ENCODE data around the gene ASPRV1.

ASPRV1 gene

DNA sequence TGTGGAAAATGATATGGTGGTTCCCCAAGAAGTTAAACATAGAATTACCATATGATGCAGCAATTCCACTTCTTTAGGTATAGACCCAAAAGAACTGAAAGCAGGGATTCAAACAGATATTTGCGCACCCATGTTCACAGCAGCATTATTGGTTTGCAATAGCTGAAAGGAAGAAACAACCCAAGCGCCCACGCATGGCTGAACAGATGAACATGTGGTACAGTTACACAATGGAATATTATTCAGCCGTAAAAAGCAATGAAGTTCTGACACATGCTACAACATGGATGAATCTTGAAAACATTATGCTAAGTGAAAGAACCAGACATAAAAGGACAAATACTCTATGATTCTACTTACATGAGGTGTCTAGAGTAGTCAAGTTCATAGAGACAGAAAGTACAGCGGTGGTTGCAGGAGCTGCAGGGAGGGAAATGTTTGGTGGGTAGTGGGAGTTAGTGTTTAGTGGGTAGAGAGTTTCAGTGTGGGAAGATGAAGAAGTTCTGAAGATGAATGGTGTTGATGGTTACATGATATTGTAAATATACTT, 26.7 kb upstream of the ASPRV1 start:
- DNase-seq: no peak

DNA sequence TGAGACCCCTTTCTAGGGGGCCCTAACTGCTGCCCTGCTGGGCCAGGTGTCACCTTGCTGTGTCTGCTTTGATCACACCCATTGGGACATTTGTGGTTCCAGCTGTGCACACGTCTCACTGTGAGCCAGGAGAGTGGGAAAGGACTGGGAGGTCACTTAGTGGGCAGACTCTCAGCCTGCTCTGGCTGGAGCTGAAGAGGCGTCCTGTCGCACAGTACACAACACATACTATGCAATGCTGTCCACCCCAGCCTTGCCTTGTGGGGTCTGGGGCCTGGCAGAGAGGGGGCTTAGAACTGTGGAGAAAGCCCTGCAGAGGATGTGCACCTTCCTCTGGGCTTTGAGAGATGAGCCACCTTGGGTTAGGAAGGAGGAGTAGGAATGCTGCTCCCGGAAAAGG, 25.3 kb upstream of the ASPRV1 start:
- DNase-seq: no peak

DNA sequence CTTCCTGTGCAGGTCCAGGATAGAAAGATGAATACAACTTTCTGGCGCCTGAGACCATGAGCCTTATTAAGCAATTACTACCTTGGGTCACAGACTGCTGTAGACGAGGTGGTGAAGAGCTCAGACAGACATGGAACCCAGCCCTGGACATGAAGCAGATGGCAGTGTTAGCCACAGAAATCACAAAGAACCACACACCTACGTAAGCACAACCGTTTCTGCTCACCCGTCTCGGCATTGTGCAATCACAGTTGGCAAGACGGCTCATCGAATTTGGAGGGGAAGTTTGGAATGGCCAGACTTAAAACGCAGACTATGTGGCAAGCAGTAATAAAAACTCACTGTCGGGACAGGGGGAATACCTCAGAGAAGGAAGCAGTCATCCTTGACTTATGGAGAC, 24.3 kb upstream of the ASPRV1 start:
- DNase-seq: no peak

DNA sequence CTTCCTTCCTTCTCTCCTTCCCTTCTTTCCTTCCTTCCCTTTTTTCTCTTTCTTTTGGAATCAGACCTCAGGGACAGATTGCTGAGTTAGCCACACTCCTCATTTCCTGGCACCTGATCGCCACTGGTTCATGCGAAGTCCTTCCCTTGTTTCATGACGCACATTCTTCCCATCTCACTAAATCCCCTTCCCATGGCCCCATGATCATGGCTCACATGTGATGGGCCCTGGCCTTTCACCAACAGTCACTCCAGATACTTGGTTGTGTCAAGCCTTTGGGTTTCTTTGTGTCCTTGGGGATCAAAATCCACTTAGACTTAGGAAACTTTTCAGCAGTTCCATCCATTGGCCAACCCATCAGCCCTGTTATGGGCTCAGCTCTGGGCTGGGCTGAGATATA, 23.8 kb upstream of the ASPRV1 start:
- DNase-seq: no peak

DNA sequence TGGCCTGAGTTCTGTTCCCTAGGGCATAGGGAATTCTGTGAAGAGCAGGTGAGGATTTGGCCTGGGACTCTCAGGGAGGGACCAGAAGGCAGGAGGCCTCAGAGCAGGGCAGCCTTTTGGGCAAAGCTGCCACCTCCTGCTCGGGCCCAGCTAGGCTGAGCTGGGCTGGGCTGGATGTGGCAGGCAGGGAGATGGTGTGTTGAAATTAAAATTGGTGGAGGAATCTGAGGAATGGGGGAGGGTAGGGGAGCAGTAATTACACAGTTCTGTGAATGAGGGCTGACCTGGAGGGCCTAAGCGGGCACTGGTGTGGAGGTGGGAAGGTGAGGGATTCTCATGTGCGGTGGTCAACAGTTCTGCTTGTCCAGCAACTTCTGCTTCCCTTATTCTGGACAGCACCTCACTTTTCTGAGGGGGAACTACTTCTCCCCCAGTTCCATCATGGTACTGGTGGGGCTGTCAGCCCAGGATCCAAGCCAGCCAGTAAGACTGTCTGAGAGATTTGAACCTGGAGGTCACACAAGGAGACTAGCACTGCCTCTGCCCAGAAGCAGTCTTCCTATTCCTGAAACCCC, 22.0 kb upstream of the ASPRV1 start:
- no peak for DNase-seq

DNA sequence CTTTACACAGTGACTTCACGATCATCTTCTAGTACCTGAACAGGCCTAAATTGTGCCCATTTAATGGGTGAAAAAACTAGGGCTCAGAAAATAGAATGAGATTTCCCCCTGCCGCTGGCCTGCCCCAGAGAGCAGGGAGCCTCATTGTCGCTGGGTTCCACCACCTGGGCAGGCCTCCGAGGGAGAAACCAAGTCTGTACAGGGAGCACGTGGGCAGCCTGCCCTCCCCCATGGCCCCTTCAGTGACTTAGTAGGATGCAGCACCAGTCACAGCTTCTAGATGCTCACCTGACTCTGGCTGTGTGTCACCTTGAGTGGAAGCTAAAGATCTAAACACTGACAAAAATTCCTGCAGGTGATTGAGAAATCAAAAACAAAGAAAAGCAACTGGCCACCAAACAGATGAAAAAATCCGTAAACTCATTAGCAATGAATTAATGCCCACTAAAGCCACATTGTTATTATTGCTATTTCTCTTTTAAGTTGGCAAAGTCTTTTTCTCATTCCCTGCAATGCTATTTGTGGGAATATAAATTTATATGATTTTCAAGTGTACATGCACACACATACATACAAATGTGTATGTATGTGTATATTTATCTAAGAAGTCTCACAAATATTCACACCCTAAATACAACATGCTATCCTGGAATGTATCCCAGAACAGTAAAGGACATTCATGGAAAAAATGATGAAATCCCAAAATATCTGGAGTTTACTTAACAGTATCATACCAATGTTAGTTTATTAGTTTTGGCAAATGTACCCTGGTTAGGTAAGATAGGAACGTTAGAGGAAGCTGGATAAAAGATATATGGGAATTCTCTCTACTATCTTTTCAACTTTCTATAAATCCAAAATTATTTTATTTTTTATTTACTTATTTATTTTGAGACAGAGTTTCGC, 18.7 kb upstream of the ASPRV1 start:
- DNase-seq: no peak

DNA sequence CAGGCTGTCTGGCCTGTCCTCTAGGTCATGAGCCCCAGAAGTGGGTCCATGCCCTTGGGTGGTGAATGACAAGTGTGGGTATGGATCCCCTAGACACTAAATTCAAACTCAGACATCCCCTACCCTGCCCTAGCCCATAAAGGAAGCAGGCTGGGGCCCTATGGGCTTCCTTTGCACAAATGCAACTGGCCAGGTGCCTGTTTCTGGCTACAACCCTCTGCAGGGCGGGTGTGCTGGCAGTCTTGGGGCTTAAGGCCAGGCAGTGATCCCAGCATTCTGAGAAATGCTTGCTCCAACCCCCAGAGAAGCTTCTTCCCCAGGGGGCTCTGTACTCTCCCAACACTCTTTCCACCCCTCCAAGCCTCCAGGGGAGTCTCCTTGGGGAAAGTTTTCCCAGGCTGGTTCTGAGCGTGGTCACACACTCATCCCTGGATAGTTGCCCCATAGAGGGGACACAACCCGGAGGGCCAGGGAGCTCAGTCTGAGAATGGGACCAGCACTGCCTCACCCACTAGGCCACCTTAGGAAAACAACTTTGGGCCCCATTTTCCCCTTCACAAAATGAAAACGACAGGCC, 16.6 kb upstream of the ASPRV1 start:
- no peak for DNase-seq

DNA sequence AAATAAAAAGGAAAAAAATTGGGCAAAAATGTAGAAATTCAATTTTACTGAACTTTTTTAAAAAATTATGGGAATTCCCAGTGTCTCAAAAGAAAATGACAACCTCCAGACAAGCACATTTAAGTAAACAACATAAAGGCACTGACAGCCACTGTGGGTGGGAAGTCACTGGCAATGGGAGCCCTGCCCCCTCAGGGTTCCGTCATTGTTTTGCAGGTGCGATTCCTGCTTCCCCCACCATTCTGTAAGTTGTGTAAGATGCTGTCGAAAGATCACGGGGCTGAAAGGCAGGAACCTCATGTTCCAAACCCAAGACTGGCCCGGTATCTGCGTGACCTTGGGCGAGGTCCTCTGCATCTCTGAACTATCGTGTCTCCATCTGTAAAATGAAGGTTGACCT, 15.8 kb upstream of the ASPRV1 start:
- DNase-seq: no peak

DNA sequence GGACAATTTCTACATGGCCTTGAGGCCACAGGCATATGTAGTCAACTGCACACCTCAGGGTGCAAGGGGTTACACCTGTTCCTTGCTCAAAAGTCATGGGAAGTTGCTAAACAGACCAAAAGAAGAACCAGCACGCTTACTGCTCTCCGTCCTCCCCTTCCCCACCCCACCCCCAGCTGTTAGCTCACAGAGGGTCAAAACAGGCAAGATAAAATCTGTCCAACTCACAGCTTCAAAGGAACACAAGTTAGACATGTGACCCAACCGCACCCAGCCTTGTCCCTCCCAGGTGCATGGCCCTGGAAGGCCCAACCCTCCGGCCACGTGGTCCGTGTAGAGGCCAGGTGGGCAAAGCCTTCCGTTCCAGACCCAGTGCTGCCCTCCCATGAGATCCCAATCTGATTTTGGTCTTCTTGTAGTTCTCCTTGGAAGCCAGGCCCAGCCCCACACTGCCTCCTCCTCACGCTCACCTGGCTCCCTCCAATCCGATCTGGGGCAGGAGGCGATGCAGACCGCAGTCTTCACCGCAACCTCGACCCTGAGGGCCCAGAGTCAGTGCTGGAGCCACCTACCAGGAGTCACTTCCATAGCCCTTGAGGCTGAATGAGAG, 14.5 kb upstream of the ASPRV1 start:
- no peak for DNase-seq

DNA sequence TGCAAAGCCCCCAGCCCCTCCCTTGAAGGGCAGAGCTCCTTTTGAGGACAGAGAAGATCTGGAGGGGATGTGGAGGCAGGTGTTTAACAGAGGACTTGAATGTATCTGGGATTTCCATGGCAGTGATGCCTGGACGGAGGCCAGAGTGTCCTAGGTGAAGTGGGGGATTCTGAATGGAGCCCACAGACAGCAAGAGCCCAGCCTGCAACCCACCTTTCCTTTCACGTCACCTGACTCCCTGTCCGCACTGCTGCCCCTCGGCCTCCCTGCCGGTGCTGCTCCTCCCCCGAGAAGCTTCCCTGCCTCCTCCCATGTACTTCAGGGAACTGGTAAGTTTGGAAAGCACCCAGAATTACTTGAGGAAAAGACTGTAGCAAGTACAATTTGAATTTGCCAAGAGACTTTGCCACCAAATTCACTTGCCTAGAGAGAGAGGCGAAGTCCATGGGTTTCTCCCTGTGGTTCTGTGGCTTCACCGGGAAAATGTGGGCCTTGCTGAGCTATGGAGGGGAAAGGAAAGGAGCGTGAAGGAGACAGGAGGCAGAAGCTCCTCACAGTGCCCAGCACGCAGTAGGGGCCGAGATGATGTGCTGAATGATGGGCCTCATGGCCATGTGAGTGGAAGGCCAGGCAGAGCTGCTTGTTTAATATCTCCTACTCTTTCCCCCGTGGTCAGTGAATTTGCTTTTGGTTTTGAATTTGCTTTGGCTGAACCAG, 13.9 kb upstream of the ASPRV1 start:
- DNase-seq: no peak

DNA sequence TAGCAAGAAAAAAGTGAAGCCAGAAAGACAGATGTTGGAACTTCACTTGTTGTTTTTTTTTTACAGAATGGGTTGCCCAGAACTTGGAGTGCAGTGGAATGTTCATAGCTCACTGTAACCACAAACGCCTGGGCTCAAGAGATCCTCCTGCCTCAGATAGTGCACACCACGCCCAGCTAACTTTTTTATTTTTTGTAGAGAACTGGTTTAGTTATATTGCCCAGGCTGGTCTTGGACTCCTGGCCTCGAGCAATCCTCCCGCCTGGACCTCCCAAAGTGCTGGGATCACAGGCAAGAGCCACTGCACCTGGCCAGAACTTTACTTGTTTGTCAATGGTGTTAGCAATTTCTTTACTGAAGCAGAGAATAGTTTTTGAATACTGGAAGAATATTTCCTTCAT, 11.9 kb upstream of the ASPRV1 start:
- DNase-seq: no peak

DNA sequence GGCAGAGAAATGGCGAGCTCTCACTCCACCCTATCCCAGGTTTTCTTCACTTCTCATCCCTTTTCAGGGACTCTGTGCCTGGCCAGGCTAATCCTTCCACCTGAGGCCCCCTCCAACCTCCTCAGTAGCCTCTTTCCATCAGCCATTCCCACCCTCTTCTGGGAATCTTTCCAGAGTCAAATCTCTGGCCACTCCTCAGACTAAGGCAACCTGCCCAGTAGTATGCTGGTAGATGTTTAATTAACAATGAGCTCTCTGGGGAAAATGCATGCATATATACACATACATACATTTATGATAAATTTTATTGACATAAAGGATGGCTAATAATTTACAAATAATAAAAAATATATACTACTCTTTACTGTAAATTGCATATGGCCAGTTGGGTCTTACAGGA, 11.4 kb upstream of the ASPRV1 start:
- no peak for DNase-seq

DNA sequence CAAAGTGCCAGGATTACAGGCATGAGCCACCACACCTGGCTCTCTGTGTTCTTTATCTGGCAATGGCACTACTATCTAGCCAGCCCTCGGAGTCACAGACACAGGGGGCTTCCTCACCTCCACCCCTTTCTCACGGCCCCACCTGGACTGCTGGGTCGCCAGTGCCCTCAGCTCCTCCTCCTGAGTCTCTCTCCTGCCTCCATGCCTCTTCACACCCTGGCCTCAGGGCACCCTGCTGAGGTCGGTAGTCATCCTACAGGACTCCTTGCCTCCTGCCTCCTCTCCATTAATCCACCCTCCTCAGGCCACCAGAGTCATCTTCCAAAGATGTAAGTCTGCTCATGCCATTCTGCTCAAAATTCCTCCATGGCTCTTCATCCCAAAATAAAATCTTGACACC, 8.6 kb upstream of the ASPRV1 start:
- DNase-seq: no peak

DNA sequence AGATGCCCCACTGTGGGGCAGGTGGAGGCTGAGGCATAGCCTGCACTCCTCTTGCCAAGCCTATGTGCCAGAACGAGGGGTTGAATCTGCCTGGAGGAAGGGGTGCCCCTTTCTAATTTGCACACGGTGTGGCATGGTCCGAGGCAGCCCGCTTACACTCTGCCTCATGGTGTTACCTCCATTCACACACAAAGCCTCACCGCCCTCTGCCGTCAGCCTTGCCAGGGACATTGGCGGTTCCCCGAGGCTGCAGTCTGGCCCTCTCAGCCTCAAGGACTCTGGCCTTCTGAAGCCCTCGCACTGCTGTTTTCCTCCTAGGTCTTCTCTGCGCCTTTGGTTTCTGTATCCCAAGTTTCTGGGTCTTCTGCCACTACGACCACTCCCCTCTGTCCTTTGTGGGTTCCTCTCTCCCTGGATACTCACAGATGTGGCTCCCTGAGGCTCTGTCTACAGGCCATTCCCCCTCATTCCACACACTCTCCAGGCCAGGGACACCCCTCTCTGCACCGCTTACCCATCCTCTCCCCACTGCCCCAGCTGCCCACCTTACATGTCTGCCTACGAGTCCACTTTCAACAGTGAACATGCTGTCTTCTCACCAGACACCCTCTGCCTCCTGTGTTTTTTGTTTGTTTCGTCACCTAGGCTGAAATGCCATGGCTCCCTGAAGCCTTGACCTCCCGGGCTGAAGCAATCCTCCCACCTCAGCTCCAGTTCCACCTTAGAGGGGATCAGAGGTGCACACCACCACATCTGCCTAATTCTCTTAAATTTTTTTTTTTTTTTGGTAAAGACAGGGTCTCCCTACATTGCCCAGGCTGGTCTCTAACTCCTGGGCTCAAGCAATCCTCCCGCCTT, 7.9 kb upstream of the ASPRV1 start:
- DNase-seq: no peak

DNA sequence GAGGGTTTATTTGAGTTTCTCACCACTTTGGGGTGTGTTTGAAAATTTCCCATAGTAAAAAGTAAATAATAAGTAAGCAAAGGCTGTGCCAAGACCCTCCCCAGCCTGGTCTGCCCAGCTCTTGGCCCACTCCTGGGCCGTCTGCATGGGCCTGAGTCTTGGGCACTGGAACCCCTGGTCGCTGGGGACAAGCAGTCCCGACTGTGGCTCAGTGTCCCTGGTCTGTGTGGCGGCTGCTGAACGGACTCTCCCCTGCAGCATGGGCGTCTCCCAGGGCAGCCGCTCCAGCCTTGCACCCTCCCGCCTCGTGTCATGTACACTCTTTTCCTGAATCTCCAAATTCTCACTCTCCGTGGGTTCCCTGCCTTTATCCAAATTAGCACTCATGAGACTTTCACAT, 7.2 kb upstream of the ASPRV1 start:
- DNase-seq: no peak

DNA sequence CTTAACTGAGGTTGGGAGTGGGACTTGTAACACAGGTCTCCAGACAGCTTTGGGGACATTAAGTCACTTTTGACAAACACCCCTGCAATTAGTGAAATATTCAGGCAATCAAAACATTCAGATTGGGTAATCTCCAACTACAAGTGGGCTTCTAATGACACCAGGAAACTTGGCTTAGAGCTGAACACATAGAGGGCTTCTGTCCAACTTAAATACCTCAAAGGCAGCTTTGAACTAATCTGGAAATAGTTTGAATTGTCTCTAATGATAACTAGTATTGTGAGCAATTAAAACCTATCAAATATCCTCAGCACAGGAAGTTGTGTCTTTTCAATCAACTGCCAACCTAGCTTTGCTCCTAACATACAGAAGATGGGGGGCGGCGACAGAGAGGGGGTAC, 5.1 kb upstream of the ASPRV1 start:
- no peak for DNase-seq

DNA sequence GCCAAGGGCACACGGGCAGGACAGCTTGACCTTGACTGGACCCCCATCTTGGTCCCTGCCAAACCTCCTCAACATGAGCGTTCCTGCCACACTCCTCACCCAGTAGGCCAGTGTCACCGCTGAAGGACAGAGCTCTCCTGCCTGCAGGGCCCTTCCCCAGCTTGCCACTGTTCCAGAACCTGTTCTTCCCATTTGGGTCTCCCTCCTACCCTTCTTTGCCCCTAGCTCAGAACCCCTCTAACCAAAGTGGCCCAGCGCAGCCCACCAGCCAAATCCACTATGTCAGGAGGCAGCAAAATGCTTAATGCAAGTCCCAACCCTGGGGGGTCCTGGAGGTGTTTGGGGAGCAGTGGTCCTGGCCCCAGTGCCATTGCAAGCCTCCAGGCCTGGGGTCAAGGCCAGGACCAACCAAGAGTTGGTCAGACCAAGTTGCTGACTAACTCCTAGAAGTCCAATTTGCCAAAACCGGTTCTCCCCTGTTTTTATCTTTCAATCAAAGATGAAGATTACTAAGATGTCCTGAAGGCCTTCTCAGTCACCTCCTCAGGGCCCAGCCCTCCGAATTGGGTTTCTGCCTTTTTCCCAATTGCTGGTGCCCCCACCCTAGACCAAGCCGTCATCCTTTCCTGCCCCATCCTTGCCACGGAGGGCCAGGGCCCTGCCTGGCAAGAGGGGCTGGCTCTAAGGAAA, 4.5 kb upstream of the ASPRV1 start:
- DNase-seq: no peak

DNA sequence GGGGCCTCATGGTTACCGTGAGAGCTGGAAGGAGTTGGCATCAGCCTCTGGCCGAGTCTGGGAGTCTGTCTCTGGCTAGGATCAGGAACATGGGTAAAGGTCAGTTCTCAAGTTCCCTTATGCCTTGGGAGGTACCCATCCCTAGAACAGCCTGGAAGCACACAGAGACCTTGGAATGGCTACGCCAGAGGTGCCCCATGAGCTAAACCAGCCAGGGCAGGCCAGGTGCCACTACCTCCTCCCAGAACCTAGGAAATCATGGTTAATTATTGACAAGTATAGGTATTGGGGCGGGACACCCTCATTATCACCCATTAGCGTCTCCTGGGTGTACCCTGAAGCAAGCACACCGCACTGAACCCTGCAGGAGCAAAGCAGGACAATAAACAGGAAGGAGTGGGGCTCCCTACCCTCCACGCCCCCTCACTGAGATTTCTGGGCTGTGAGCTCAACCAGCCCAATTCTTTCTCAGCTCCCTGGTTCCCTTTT, 3.0 kb upstream of the ASPRV1 start:
- DNase-seq: no peak

DNA sequence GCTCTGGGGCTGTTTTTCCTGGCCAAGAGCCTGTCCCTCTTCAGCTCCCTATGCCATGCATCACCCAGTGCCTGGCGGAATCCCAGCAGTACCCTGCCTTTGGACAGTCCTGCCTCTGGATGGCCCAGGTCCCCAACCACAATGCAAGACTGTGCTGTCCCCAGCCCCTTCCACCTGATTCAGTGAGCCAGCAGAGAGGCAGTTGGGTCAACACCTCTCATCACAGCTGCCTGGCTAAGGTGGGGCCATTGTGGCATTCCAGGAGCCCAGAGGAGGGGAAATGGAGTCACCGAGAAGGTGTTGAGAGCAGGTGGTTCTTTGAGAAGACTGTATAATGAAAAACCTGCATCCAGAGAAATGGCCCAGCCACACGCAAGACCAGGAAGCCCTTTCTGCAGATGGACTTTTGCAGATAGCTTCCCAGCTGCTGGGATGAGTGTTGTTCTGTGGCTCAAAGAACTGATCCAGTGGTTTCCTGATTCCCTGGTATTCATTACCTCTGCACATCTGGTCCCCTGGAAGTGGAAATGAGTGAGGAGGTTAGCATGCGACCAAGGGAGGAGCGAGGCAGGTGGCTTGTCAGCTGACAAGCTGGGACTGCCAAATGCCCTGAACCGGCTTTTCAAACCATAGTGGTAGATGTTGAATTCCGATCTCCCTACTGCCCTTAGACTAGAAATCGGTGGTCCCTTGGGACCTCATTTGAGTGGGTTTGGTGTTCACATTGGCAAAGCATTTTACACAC, 1.7 kb upstream of the ASPRV1 start:
- no peak for DNase-seq

DNA sequence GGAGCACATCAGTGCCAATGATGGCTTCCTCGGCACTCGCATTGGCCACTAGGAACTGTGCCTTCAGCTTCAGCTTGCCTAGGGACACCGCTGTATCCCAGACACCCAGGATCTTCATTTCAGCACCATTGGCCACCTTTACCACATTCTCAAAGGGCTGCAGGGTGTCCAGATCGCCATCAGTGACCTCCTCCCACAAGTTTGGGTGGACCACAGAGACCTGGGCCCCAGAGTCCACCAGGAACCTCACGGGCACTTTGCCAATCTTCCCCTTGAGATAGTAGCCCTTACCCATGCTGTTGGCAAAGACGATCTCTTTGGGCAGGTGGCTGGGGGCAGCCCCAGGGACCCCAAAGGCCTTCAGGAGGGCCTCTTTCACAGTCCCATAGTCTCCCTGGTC, 610 bp downstream of the ASPRV1 start:
- DNase-seq: no peak

Data from stimulated activated CD4-positive, alpha-beta T cell treated with anti-CD3 and anti-CD28 coated beads, Interleukin-4, amount 100 ng/mL, for 4 hours (primary cell).